GM12864 (cell line): ENCODE measurements around the gene MITF.

Experiments used
- DNase-seq: peaks from one replicate; pipeline ENCODE4 v3.0.0-alpha.2; 2011; ENCODE audit warnings: low read depth
- H3K4me3 ChIP-seq: 2 replicates; pipeline ENCODE4 v1.5.1; 2011; ENCODE audit warnings: mild to moderate bottlenecking, low read depth, low read length, control low read depth
- TF ChIP-seq, protein P1 (sequence below): IDR thresholded peaks from 2 replicates; pipeline ENCODE4 v1.5.1; 2011; ENCODE audit warnings: low read depth, mild to moderate bottlenecking, moderate library complexity, low read length, control low read depth, inconsistent platforms; ENCODE audit errors: missing control alignments

The MITF gene

DNA sequence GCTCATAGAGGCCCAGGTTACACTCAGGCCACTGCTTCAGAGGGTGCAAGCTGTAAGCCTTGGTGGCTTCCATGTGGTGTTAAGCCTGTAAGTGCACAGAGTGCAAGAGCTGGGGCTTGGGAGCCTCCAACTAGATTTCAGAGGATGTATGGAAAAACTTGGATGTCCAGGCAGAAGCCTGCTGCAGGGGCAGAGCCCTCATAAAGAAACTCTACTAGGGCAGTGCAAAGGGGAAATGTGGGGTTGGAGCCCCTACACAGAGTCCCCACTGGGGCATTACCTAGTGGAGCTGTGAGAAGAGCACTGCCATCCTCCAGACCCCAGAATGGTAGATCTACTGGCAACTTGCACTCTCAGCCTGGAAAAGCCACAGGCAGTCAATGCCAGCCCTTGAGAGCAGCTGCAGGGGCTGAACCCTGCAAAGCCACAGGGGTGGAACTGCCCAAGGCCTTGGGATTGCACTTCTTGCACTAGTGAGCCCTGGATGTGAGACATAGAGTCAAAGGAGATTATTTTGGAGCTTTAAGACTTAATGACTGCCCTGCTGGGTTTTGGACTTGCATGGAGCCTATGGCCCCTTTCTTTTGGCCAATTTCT lies 14.0 kb downstream of the MITF start:
- TF ChIP-seq, protein P1, sequence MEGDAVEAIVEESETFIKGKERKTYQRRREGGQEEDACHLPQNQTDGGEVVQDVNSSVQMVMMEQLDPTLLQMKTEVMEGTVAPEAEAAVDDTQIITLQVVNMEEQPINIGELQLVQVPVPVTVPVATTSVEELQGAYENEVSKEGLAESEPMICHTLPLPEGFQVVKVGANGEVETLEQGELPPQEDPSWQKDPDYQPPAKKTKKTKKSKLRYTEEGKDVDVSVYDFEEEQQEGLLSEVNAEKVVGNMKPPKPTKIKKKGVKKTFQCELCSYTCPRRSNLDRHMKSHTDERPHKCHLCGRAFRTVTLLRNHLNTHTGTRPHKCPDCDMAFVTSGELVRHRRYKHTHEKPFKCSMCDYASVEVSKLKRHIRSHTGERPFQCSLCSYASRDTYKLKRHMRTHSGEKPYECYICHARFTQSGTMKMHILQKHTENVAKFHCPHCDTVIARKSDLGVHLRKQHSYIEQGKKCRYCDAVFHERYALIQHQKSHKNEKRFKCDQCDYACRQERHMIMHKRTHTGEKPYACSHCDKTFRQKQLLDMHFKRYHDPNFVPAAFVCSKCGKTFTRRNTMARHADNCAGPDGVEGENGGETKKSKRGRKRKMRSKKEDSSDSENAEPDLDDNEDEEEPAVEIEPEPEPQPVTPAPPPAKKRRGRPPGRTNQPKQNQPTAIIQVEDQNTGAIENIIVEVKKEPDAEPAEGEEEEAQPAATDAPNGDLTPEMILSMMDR, result no peak
- DNase-seq, result no peak
- H3K4me3 ChIP-seq, result no peak overlapping the region

DNA sequence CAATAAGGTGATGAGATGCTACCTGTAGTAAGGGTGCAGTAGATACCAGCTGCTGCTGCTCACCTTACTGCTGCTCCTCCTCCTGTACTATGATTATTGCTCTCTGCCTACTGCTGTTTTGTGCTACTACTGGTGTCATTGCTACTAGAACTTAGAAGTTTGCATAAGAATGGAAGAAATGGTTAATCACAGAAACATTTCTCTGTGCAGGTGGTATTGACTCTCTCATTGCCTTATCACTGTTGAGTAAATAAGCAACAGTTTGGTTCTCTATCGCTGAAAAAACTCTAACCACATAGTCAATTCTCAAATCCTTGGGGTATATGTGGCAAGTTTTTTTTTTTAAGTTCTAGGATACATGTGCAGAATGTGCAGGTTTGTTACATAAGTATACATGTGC lies 16.5 kb downstream of the MITF start:
- DNase-seq, result no peak
- no peak overlapping the region for H3K4me3 ChIP-seq
- TF ChIP-seq, protein P1, result no peak

DNA sequence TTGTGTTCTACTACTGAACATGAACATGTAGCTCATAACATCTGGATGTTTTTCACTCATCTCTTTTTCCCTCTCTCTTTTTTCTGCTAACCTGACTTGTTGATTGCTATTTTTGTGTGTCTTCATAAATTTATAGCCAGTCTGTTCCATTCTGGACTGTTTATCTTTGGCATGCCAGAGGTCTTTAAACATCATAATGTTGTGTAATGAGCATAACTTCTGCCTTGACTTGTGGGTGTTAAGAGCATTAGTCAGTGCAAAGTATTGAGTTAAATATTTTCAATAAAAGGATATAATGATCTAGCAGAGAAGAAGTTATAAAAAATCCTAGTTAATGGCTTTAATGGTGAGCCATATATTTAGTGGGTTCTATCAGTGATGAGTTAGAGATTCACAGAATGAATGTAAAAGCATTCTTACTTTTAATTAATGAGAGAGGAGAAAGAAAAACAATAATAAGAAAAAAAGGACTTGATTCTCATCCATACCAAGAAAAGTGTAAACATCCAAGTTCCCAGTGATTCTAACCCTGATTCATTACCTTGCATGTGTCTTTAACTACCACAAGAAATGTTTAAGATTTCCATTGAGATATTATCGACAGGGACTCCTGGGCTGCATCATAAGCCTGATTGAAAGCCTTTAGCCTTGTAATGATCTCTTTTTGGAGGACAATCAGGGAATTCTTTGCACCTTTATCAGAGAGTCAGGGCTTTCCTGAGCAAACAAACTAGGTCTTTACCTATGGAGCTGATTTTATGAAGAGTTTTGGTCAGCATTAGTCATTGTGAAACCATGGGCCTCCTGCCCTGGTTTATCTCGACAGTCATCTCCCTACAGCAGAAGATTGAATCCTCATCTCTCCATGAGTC lies 22.9 kb downstream of the MITF start:
- TF ChIP-seq, protein P1, result no peak
- DNase-seq, result no peak

DNA sequence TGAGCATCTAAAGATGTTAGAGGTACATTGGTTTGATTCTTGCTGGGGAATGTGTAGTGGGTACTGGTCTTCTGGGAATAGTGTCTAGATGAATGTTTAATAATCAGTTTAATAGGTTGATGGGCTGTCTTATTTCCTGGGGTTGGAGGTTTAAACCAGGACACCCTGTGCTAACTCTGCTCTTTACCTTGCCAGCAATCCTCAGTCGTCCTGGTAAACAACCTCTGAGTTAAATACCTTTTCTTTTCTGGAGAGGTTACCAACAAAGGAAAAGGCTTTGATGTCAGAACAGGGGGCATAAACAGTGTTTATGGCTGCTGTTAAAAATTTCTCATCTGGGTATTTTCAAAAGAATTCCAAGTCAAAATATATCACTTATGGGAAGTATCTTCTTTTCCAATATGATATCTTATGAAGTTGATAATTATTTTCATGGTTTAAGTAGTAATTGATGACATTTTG lies 23.5 kb downstream of the MITF start:
- H3K4me3 ChIP-seq, result no peak overlapping the region
- TF ChIP-seq, protein P1, result no peak
- no peak for DNase-seq

More for the DNA sequence above, 22.9 kb downstream of the MITF start:
- H3K4me3 ChIP-seq, result no peak overlapping the region

DNA sequence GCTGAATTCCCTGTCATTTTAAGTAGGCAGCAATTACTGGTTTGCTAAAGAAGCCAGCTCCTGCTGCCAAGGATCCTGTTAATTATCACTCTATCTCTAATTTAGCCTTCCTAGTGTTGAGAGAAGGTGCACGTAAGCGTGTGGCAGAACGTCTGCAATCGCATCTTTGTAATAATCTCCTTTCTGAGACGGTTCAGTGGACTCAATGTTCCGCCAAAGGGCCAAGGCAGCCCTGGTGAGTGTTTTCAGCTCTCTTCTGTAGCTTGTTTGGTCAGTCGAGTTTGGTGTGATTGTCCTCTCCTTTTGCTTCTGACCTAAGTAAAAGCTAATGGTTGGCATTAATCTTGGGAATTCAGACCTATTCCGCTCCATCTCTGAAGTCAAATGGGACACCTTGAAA lies 24.2 kb downstream of the MITF start:
- no peak overlapping the region for H3K4me3 ChIP-seq
- no peak for DNase-seq
- TF ChIP-seq, protein P1, result no peak

DNA sequence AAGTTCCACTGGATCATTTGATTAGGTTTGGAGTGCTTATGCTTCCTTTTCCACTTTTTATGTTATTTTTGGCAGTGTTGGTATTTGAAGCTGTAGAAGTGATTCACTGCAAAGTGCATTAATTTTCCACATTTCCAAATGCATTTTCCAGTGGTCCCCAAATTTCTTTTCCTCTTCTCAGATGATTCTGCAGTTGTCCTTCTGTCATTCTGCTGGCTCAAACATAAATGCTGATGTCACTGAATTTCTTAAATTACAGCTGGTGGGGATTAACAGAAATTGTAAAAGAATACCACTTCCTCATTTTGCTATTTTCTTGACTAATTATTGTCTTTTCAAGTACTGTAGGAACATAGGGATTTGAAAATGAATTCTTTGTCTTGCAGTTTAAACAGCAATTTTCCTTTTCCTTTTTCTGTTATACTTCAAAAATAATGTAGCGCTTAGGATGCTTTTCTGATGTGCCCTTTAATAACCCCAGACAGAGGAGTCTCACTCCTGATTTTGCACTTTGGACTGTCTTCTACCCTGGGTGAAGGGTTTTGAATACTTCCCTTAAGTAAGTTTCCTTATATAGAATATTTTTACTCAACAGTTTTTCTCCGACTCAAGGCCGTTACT lies 25.0 kb downstream of the MITF start:
- no peak for DNase-seq
- TF ChIP-seq, protein P1, result no peak
- no peak overlapping the region for H3K4me3 ChIP-seq
